HG03097 (cell line): ENCODE results near the gene CDKAL1.
"Not testable (repeated sequence)": the region's sequence is repeated elsewhere in the genome, so short reads cannot be mapped to it uniquely, and the experiment has no call there.

Experiments
- ATAC-seq: cut with Tn5 transposase; IDR thresholded peaks from one replicate; pipeline ENCODE4 v1.9.1; 2021; ENCODE audit not compliant: unreplicated experiment, low FRiP score

Gene CDKAL1

GRCh38 chr6:21246075-21246474, 711.8 kb downstream of the CDKAL1 start:
- no peak for ATAC-seq

GRCh38 chr6:21254460-21254859, 720.2 kb downstream of the CDKAL1 start:
- ATAC-seq = not testable (repeated sequence)

GRCh38 chr6:21256197-21256596, 721.9 kb downstream of the CDKAL1 start:
- no peak for ATAC-seq

GRCh38 chr6:21257125-21257524, 722.9 kb downstream of the CDKAL1 start:
- no peak for ATAC-seq

GRCh38 chr6:21258665-21259064, 724.4 kb downstream of the CDKAL1 start:
- no peak for ATAC-seq

- ATAC-seq = no peak
Observed at GRCh38 chr6:21259660-21260059, 725.4 kb downstream of the CDKAL1 start.

- ATAC-seq = no peak
Observed at GRCh38 chr6:21262504-21262903, 728.2 kb downstream of the CDKAL1 start.

- no peak for ATAC-seq
Observed at GRCh38 chr6:21263531-21264287, 729.5 kb downstream of the CDKAL1 start.

GRCh38 chr6:21264288-21265033, 730.2 kb downstream of the CDKAL1 start:
- no peak for ATAC-seq

GRCh38 chr6:21265034-21265729, 730.9 kb downstream of the CDKAL1 start:
- ATAC-seq = no peak

- ATAC-seq = no peak
Observed at GRCh38 chr6:21265730-21266044, 731.4 kb downstream of the CDKAL1 start.

GRCh38 chr6:21270636-21271201, 736.5 kb downstream of the CDKAL1 start:
- ATAC-seq = no peak

- ATAC-seq = no peak
Observed at GRCh38 chr6:21271428-21272155, 737.3 kb downstream of the CDKAL1 start.

GRCh38 chr6:21273451-21273850, 739.2 kb downstream of the CDKAL1 start:
- ATAC-seq = no peak

GRCh38 chr6:21274851-21275250, 740.6 kb downstream of the CDKAL1 start:
- ATAC-seq = no peak

- no peak for ATAC-seq
Observed at GRCh38 chr6:21277601-21278374, 743.5 kb downstream of the CDKAL1 start.

GRCh38 chr6:21278375-21278745, 744.1 kb downstream of the CDKAL1 start:
- no peak for ATAC-seq

GRCh38 chr6:21279619-21280018, 745.4 kb downstream of the CDKAL1 start:
- no peak for ATAC-seq

- no peak for ATAC-seq
Observed at GRCh38 chr6:21281366-21281765, 747.1 kb downstream of the CDKAL1 start.
